ENCODE measurements around the gene RUFY4.

GRCh38 chr2:218095853-218096252 lies 26.8 kb downstream of the RUFY4 start:
- TF ChIP-seq TAF1 (IDR thresholded peaks at IDR 0.05; ENCODE audit: low read depth) (no peak), CEBPB (IDR thresholded peaks at IDR 0.05) (no peak), FOXM1 (IDR thresholded peaks at IDR 0.05; ENCODE audit: borderline replicate concordance, low read depth) (no peak), EP300 (IDR thresholded peaks at IDR 0.05; ENCODE audit: borderline replicate concordance) (no peak), ZBTB7A (IDR thresholded peaks at IDR 0.05; ENCODE audit: low read depth) (no peak), YY1 (IDR thresholded peaks at IDR 0.05; ENCODE audit: low read depth) (no peak)

All from Ishikawa (cell line).